ENCODE measurements around the gene VCAN. TPM values are rescaled to one million over a fixed set of nuclear protein-coding genes. Genes with fewer than 3 reads are reported as not detected.

The VCAN gene
- polyA plus RNA-seq, 2 donors: 0.35 to 0.89 TPM

DNA sequence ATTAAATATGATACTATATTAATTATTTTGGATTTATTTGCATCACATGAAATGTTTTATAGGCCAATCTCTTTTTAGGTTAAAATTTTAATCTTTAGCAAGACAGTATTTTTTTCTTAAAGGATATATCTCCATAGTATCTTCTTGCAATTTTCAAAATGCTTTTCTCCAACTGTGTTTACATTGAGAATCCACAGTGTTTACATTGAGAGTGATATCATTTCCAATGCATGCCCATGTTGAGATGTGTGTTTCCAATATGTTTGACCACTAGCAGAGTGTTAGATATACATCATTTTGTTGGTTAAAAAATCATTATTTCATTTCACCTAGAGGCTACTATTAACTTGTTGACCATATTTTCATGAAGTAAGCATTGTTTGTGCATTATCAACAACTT lies 17.3 kb downstream of the VCAN start:
- Histone ChIP-seq H3K9me3 (ENCODE audit: control insufficient read depth in 2 of 2, insufficient read depth in 1 of 2, low read depth in 1 of 2, low read length in 1 of 2) (no peaks in the 10 kb centered on the region), H3K4me1 (ENCODE audit: control insufficient read depth in 2 of 2, insufficient read depth in 2 of 2, low read length in 1 of 2) (no peaks in the 10 kb centered on the region), H3K27ac (ENCODE audit: low read depth in 2 of 2, low read length in 1 of 2) (no peak overlapping the region), H3K36me3 (ENCODE audit: control insufficient read depth in 2 of 2, insufficient read depth in 2 of 2, low read length in 1 of 2) (no peaks in the 10 kb centered on the region), H3K27me3 (ENCODE audit: control insufficient read depth in 1 of 2, insufficient read depth in 2 of 2, low read length in 2 of 2) (no peaks in the 10 kb centered on the region), H3K4me3 (ENCODE audit: low read depth in 1 of 2, low read length in 2 of 2) (no peak overlapping the region)

DNA sequence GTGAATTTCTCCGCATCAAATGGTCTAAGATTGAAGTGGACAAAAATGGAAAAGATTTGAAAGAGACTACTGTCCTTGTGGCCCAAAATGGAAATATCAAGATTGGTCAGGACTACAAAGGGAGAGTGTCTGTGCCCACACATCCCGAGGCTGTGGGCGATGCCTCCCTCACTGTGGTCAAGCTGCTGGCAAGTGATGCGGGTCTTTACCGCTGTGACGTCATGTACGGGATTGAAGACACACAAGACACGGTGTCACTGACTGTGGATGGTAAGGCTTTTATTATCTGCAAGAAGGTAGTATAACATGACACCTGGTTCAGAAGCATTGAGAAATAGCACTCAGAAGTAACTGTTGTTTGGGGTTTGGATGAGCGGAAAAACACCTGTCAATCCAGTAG lies 18.7 kb downstream of the VCAN start:
- Histone ChIP-seq H3K4me1 (ENCODE audit: control insufficient read depth in 2 of 2, insufficient read depth in 2 of 2, low read length in 1 of 2) (no peaks in the 10 kb centered on the region), H3K9me3 (ENCODE audit: control insufficient read depth in 2 of 2, insufficient read depth in 1 of 2, low read depth in 1 of 2, low read length in 1 of 2) (no peaks in the 10 kb centered on the region), H3K4me3 (ENCODE audit: low read depth in 1 of 2, low read length in 2 of 2) (no peak overlapping the region), H3K27ac (ENCODE audit: low read depth in 2 of 2, low read length in 1 of 2) (no peak overlapping the region), H3K27me3 (ENCODE audit: control insufficient read depth in 1 of 2, insufficient read depth in 2 of 2, low read length in 2 of 2) (no peaks in the 10 kb centered on the region), H3K36me3 (ENCODE audit: control insufficient read depth in 2 of 2, insufficient read depth in 2 of 2, low read length in 1 of 2) (no peaks in the 10 kb centered on the region)
- 96% methylated on average over 9 of the region's 9 CpGs for WGBS, 2 donors

- Histone ChIP-seq H3K9me3 (ENCODE audit: control insufficient read depth in 2 of 2, insufficient read depth in 1 of 2, low read depth in 1 of 2, low read length in 1 of 2) (no peaks in the 10 kb centered on the region), H3K27me3 (ENCODE audit: control insufficient read depth in 1 of 2, insufficient read depth in 2 of 2, low read length in 2 of 2) (no peaks in the 10 kb centered on the region), H3K27ac (ENCODE audit: low read depth in 2 of 2, low read length in 1 of 2) (no peak overlapping the region), H3K4me1 (ENCODE audit: control insufficient read depth in 2 of 2, insufficient read depth in 2 of 2, low read length in 1 of 2) (no peaks in the 10 kb centered on the region), H3K36me3 (ENCODE audit: control insufficient read depth in 2 of 2, insufficient read depth in 2 of 2, low read length in 1 of 2) (no peaks in the 10 kb centered on the region), H3K4me3 (ENCODE audit: low read depth in 1 of 2, low read length in 2 of 2) (no peak overlapping the region)
- 78 to 94% methylated on average over 1 of the region's 1 CpG for WGBS, 2 donors
These were observed 20.8 kb downstream of the VCAN start for GRCh38 chr5:83492331-83492730.

- H3K27ac ChIP-seq (ENCODE audit: low read depth in 2 of 2, low read length in 1 of 2): no peak overlapping the region
- no peaks in the 10 kb centered on the region for H3K4me1 ChIP-seq (ENCODE audit: control insufficient read depth in 2 of 2, insufficient read depth in 2 of 2, low read length in 1 of 2)
- no peak overlapping the region for H3K4me3 ChIP-seq (ENCODE audit: low read depth in 1 of 2, low read length in 2 of 2)
- WGBS, 2 donors: 82 to 85% methylated on average over 7 of the region's 7 CpGs
- no peaks in the 10 kb centered on the region for H3K9me3 ChIP-seq (ENCODE audit: control insufficient read depth in 2 of 2, insufficient read depth in 1 of 2, low read depth in 1 of 2, low read length in 1 of 2)
- H3K27me3 ChIP-seq (ENCODE audit: control insufficient read depth in 1 of 2, insufficient read depth in 2 of 2, low read length in 2 of 2): no peaks in the 10 kb centered on the region
- H3K36me3 ChIP-seq (ENCODE audit: control insufficient read depth in 2 of 2, insufficient read depth in 2 of 2, low read length in 1 of 2): no peaks in the 10 kb centered on the region
These were observed 22.1 kb downstream of the VCAN start for GRCh38 chr5:83493644-83494043.

- Histone ChIP-seq H3K27me3 (ENCODE audit: control insufficient read depth in 1 of 2, insufficient read depth in 2 of 2, low read length in 2 of 2) (no peaks in the 10 kb centered on the region), H3K27ac (ENCODE audit: low read depth in 2 of 2, low read length in 1 of 2) (no peak overlapping the region), H3K9me3 (ENCODE audit: control insufficient read depth in 2 of 2, insufficient read depth in 1 of 2, low read depth in 1 of 2, low read length in 1 of 2) (no peaks in the 10 kb centered on the region), H3K36me3 (ENCODE audit: control insufficient read depth in 2 of 2, insufficient read depth in 2 of 2, low read length in 1 of 2) (no peaks in the 10 kb centered on the region), H3K4me1 (ENCODE audit: control insufficient read depth in 2 of 2, insufficient read depth in 2 of 2, low read length in 1 of 2) (no peaks in the 10 kb centered on the region), H3K4me3 (ENCODE audit: low read depth in 1 of 2, low read length in 2 of 2) (no peak overlapping the region)
- 62 to 76% methylated on average over 2 of the region's 2 CpGs for WGBS, 2 donors
These were observed 22.6 kb downstream of the VCAN start for GRCh38 chr5:83494087-83494620.

GRCh38 chr5:83494666-83495065 lies 23.1 kb downstream of the VCAN start:
- no peaks in the 10 kb centered on the region for H3K36me3 ChIP-seq (ENCODE audit: control insufficient read depth in 2 of 2, insufficient read depth in 2 of 2, low read length in 1 of 2)
- 79 to 87% methylated on average over 4 of the region's 4 CpGs for WGBS, 2 donors
- no peaks in the 10 kb centered on the region for H3K9me3 ChIP-seq (ENCODE audit: control insufficient read depth in 2 of 2, insufficient read depth in 1 of 2, low read depth in 1 of 2, low read length in 1 of 2)
- H3K27me3 ChIP-seq (ENCODE audit: control insufficient read depth in 1 of 2, insufficient read depth in 2 of 2, low read length in 2 of 2): no peaks in the 10 kb centered on the region
- H3K4me3 ChIP-seq (ENCODE audit: low read depth in 1 of 2, low read length in 2 of 2): no peak overlapping the region
- no peak overlapping the region for H3K27ac ChIP-seq (ENCODE audit: low read depth in 2 of 2, low read length in 1 of 2)
- no peaks in the 10 kb centered on the region for H3K4me1 ChIP-seq (ENCODE audit: control insufficient read depth in 2 of 2, insufficient read depth in 2 of 2, low read length in 1 of 2)

DNA sequence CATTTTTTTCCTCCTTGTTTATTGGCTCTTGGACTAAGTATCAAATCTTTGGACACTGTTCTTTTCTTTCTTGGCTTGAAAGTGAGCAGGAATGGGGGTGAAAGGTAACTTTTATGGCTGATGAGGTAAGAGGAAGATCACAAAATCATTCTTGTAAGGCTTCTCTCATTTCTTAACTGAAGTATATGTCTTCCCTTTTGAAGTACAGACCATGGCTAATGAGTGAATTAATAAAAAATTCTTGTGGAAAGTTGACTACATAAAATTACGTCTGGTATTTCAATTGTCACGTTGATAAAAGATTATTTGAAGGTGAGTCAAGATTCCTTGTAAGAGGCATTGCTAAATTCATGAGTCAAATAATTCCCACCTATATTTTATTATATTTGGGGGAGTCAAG lies 25.1 kb downstream of the VCAN start:
- WGBS, 2 donors: 86% methylated on average over 2 of the region's 2 CpGs

DNA sequence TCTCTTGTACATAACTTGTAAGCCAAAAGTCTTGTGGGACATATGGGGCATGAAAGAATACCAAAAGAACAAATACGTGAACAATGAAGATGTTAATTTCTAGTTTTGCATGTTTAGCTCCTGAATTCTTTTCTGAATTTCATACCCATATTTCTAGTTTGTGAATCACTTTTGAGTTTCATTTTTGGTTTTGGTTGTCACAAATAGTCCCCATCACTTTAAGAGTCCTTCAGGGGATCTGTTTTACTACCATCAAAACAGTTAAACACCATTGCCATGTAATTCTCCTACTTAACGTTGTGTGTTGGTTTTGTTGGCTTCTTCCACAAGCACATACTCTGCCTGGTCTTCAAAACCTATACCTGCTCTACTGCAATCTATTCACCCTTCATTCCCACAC lies 27.0 kb downstream of the VCAN start:
- Histone ChIP-seq H3K27ac (ENCODE audit: low read depth in 2 of 2, low read length in 1 of 2) (no peak overlapping the region), H3K9me3 (ENCODE audit: control insufficient read depth in 2 of 2, insufficient read depth in 1 of 2, low read depth in 1 of 2, low read length in 1 of 2) (no peaks in the 10 kb centered on the region), H3K27me3 (ENCODE audit: control insufficient read depth in 1 of 2, insufficient read depth in 2 of 2, low read length in 2 of 2) (no peaks in the 10 kb centered on the region), H3K4me1 (ENCODE audit: control insufficient read depth in 2 of 2, insufficient read depth in 2 of 2, low read length in 1 of 2) (no peaks in the 10 kb centered on the region), H3K36me3 (ENCODE audit: control insufficient read depth in 2 of 2, insufficient read depth in 2 of 2, low read length in 1 of 2) (no peaks in the 10 kb centered on the region), H3K4me3 (ENCODE audit: low read depth in 1 of 2, low read length in 2 of 2) (no peak overlapping the region)
- 74 to 83% methylated on average over 2 of the region's 2 CpGs for WGBS, 2 donors

More for the DNA sequence above, 25.1 kb downstream of the VCAN start:
- H3K27me3 ChIP-seq (ENCODE audit: control insufficient read depth in 1 of 2, insufficient read depth in 2 of 2, low read length in 2 of 2): no peaks in the 10 kb centered on the region
- no peak overlapping the region for H3K27ac ChIP-seq (ENCODE audit: low read depth in 2 of 2, low read length in 1 of 2)
- H3K9me3 ChIP-seq (ENCODE audit: control insufficient read depth in 2 of 2, insufficient read depth in 1 of 2, low read depth in 1 of 2, low read length in 1 of 2): no peaks in the 10 kb centered on the region
- H3K36me3 ChIP-seq (ENCODE audit: control insufficient read depth in 2 of 2, insufficient read depth in 2 of 2, low read length in 1 of 2): no peaks in the 10 kb centered on the region
- no peaks in the 10 kb centered on the region for H3K4me1 ChIP-seq (ENCODE audit: control insufficient read depth in 2 of 2, insufficient read depth in 2 of 2, low read length in 1 of 2)
- no peak overlapping the region for H3K4me3 ChIP-seq (ENCODE audit: low read depth in 1 of 2, low read length in 2 of 2)

- no peaks in the 10 kb centered on the region for H3K9me3 ChIP-seq (ENCODE audit: control insufficient read depth in 2 of 2, insufficient read depth in 1 of 2, low read depth in 1 of 2, low read length in 1 of 2)
- no peak overlapping the region for H3K27ac ChIP-seq (ENCODE audit: low read depth in 2 of 2, low read length in 1 of 2)
- H3K4me3 ChIP-seq (ENCODE audit: low read depth in 1 of 2, low read length in 2 of 2): no peak overlapping the region
- no peaks in the 10 kb centered on the region for H3K36me3 ChIP-seq (ENCODE audit: control insufficient read depth in 2 of 2, insufficient read depth in 2 of 2, low read length in 1 of 2)
- no peaks in the 10 kb centered on the region for H3K27me3 ChIP-seq (ENCODE audit: control insufficient read depth in 1 of 2, insufficient read depth in 2 of 2, low read length in 2 of 2)
- no peaks in the 10 kb centered on the region for H3K4me1 ChIP-seq (ENCODE audit: control insufficient read depth in 2 of 2, insufficient read depth in 2 of 2, low read length in 1 of 2)
These were observed 32.1 kb downstream of the VCAN start for GRCh38 chr5:83503662-83504061.

DNA sequence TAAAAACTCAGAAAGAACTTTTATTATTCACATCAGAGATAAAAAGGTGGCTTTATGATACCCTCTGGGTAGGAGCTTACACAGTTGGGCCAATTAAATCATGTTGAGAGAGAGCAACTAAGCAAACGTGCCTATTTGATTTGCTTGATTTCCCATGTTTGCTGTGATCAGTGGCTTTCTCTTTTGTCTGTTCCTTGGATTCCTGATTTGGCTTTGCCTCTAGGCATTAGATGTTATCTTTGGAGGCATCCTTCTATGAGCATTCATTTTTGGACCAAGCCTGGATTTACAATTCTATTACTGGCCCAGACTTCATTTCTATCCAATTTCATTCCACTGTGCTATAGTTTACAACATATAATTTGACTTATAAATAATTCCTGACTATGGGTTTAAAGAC lies 35.9 kb downstream of the VCAN start:
- Histone ChIP-seq H3K4me3 (ENCODE audit: low read depth in 1 of 2, low read length in 2 of 2) (no peak overlapping the region), H3K27ac (ENCODE audit: low read depth in 2 of 2, low read length in 1 of 2) (no peak overlapping the region), H3K4me1 (ENCODE audit: control insufficient read depth in 2 of 2, insufficient read depth in 2 of 2, low read length in 1 of 2) (no peaks in the 10 kb centered on the region), H3K9me3 (ENCODE audit: control insufficient read depth in 2 of 2, insufficient read depth in 1 of 2, low read depth in 1 of 2, low read length in 1 of 2) (no peaks in the 10 kb centered on the region), H3K36me3 (ENCODE audit: control insufficient read depth in 2 of 2, insufficient read depth in 2 of 2, low read length in 1 of 2) (no peaks in the 10 kb centered on the region), H3K27me3 (ENCODE audit: control insufficient read depth in 1 of 2, insufficient read depth in 2 of 2, low read length in 2 of 2) (no peaks in the 10 kb centered on the region)
- 42 to 50% methylated on average over 1 of the region's 1 CpG for WGBS, 2 donors
